HG02840 (cell line): ENCODE results near the gene NUMB.

ENCODE experiments used
- ATAC-seq: cut with Tn5 transposase; IDR thresholded peaks from one replicate; pipeline ENCODE4 v1.9.1; 2021; ENCODE audit warnings: mild to moderate bottlenecking, moderate library complexity, moderate number of reproducible peaks; ENCODE audit not compliant: unreplicated experiment, low FRiP score

Gene NUMB

DNA sequence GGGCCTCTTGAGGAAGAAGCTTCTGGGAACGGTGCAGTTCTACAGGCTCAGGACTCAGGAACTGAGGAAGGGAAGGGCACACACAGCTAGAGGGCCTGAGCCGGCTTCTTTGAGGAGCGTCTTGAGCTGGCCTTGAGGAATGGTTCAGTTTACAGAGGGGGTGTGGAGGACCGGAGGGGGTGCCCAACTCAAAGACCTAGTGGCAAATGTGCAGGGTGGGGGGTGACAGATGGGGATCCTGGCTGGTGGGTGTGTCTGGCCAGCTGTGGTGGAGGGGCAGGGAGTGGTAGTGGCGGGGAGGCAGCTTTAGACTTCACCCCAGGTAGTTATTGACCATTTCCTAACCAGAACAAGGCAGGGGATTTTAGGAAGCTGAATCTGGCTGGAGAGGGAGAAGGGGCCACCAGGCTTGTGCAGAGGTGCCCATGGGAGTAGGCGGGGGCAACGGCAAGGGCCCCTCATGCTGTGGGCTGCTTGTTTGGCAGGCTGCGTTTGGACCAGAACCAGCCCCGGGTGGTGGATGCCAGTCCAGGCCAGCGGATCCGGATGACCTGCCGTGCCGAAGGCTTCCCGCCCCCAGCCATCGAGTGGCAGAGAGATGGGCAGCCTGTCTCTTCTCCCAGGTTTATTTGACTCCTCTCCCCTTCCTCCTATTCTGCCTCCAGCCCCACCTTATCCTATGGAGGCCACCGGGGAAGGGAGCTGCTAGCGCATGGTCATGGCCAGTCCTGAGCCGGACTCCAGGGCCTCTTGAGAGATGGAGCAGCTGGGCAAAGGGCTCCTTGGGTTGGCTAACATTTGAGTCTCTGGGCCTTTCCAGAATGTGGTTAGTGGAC, 193.2 kb downstream of the NUMB start:
- ATAC-seq, result no peak

DNA sequence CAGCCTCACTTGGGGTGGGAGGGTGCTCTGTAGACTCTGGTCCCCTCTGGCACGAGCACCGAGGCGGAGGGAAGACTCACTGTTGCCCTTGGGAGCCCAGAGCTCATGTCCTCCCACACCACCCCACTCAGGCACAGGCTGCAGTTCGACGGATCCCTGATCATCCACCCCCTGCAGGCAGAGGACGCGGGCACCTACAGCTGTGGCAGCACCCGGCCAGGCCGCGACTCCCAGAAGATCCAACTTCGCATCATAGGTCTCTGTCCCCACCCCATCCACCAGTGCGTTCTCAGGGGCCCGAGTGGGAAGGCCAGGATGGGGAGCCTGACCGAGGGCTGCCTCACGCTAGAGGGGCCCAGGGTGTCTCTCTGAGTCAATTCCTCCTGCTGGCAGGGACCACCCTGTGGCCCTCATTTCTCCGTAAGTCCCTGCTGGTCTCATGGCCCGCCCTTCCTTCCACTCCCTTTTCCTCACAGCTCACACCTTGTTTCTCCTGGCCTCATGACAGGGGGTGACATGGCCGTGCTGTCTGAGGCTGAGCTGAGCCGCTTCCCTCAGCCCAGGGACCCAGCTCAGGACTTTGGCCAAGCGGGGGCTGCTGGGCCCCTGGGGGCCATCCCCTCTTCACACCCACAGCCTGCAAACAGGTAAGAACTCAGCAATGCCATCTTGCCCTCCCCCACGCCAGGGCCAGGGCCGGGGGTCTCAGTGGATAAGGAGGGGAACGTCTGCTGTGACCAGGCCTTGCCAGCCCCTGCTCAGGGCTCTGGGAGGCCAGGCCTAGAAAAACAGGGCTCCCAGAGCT, 194.1 kb downstream of the NUMB start:
- no peak for ATAC-seq

DNA sequence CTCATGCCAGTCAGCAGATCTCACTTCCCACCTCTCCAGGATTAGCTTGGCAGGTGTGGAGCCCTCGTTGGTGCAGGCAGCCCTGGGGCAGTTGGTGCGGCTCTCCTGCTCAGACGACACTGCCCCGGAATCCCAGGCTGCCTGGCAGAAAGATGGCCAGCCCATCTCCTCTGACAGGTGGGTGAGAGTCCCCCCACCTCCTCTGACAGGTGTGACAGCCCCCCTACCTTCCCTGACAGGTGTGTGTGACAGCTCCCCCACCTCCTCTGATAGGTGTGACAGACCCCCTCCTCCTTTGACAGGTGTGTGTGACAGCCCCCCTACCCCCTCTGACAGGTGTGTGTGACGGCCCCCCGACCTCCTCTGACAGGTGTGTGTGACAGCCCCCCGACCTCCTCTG, 194.7 kb downstream of the NUMB start:
- ATAC-seq, result no peak

DNA sequence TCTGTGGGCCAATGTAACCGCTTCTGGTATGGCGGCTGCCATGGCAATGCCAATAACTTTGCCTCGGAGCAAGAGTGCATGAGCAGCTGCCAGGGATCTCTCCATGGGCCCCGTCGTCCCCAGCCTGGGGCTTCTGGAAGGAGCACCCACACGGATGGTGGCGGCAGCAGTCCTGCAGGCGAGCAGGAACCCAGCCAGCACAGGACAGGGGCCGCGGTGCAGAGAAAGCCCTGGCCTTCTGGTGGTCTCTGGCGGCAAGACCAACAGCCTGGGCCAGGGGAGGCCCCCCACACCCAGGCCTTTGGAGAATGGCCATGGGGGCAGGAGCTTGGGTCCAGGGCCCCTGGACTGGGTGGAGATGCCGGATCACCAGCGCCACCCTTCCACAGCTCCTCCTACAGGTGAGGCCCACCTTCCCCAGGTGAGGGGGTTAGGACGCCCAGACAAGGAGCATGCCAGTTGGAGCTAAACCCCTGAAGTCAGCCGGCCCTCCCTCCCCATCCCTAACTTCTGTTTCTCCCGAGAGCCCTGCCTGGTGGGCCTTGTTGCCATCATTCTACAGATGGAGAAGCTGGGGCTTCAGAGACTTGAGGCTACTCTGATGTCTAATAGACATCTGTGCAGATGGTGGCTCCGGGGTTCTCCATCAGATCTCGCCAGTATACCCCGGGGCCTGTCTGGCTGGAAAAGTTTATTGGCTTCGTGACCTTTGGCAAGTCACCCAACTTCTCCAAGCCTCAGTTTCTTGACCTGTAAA, 195.7 kb downstream of the NUMB start:
- no peak for ATAC-seq

DNA sequence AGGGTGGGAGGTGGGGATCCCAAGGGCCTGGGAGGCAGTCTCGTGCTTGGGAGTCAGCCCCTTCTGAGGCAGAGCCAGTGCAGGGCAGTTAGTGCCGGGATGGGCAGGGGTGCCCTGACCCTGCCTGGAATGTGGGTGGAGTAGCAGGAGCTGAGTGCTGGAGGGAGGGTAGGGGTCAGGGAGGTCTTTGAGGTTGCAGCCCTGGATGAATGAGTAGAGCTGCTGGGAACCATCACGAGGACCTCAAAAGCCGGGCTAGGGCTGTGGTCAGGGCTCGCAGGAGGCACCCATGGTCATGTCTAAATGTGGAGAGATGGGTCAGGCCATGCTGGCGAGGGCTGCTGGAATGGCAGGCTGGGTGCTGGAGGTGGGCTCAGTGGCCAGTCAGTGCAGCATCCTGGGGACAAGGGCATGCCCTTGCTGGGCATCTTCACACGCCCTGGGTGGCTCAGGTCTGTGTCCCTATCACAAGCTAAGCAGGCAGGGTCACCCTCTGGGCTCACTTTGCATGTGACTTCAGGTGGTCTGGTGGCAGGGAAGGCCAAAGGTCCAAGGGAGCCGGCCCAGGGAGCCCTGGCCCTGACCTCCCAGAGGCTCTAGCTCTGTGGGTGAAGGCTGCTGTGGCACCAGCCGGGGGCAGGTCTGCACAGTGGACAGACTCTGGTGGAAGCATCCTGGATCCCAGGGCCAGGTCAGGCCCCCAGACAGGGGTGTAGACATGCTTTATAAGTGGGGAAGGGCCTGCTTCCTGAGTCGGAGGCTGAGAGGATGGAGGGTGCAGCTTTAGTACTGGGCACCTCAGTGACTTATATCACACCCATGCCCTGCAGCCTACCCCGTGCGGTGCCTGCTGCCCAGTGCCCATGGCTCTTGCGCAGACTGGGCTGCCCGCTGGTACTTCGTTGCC, 196.6 kb downstream of the NUMB start:
- no peak for ATAC-seq

DNA sequence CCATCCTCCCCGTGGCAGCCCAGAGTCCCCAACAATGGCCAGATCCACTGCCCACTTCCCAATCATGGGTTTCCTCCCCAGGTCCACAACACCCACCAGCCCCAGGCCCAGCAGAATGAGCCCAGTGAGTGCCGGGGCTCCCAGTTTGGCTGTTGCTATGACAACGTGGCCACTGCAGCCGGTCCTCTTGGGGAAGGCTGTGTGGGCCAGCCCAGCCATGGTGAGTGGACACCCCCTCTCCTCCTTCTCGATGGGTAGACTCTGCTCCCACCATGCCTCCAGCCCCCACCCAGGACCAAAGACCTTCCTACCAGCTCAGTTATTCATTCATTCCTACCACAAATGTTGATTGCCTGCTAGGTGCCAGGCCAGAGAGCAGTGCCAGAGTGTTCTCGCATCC, 197.3 kb downstream of the NUMB start:
- ATAC-seq, result no peak

DNA sequence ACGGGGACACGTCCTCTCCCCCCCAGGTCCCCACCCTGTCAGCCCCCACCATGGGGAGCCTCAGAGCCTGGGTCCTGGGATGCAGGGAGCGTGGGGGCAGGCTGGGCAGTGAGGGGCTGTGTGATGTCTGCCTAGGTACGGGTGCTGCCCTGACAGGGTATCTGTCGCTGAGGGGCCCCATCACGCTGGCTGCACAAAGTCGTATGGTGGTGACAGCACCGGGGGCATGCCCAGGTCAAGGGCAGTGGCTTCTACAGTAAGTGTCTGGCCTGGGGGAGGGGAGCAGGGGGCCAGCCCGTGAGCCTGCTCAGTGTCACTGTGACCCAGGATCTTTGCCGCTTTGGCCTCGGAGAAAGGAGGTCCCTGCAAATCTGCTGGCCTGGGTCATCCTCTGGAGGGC, 197.8 kb downstream of the NUMB start:
- no peak for ATAC-seq

DNA sequence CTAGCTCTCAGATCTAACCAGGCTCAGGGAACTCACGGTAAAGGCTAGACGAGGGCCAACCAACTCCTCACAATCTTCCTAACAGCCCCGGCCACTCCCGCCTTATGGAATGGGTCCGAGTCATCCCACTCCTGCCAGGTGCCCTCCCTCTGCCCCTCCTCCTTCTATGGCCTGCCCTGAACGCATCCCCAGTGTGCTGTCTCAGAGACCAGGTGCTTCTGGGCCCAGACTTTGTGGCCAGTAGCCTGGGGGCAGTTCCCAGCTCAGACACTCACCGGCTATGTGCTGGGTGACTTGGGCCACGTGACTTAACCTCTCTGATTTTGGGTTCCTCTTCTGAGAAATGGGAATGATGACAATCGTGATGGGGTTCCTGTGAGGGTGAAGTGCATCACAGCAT, 198.5 kb downstream of the NUMB start:
- ATAC-seq, result no peak

DNA sequence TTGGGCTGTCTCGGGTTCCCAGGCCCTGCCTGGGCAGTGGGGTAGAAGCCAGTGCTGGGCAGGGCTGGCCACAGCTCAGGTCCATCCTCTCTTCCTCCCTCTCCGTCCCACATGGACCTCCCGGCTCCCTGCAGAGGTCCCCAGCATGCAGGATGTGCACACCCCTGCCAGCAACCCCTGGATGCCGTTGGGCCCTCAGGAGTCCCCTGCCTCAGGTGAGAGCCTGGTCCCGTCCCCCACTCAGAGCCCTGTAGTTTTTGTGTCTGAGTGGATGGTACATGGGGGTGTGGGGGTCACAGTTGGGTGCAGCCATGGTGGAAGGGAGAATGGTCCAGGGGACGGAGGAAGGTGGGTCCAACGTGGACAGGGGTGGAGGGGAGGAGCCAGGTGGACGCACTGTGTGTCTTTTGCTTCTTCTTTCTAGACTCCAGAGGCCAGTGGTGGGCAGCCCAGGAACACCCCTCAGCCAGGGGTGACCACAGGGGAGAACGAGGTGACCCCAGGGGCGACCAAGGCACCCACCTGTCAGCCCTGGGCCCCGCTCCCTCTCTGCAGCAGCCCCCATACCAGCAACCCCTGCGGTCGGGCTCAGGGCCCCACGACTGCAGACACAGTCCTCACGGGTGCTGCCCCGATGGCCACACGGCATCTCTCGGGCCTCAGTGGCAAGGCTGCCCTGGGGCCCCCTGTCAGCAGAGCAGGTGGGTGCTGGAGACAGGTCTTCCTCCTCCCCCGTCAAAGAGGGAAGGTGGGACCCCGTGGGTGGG, 199.3 kb downstream of the NUMB start:
- no peak for ATAC-seq

DNA sequence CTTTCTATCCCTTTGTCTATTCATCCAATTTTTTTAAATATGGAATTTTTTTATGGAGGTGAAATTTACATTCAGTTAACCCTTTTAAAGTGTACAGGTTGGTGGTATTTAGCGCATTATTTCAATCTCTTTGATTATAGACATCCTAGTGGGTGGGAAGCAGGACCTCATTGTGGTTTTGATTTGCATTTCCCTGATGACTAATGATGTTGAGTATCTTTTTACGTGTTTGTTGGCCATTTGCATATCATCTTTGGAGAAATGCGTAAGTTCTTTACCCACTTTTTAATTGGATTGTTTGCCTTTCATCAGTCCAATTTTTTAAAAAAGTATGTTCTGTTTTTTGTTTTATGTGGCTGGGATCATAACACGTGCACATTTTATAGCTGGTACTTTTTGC, 200.3 kb downstream of the NUMB start:
- no peak for ATAC-seq

DNA sequence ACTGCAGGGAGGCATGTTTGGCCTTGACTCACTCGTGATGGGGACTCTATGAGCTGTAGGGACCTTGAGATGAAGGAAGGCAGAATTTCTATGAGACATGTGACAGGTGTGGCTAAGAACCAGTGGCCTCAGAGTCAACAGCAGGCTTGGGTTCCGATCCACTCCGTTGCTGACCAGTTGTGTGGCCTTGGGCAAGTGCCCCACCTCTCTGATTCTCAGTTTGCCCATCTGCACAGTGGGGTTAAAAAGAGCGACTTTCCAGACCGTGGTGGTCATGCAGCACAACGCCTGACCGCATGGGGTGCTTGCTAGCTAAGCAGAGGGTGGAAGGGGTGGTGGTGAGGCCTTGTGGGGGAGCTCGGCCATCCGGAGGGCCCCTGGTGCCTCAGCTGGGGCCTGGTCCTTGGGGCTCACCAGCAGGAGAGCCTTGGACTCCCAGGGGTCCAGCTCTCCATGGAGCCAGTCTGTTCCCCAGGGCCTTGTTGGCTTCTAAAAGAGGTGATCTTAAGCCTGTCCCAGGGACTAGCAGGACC, 202.6 kb downstream of the NUMB start:
- no peak for ATAC-seq

DNA sequence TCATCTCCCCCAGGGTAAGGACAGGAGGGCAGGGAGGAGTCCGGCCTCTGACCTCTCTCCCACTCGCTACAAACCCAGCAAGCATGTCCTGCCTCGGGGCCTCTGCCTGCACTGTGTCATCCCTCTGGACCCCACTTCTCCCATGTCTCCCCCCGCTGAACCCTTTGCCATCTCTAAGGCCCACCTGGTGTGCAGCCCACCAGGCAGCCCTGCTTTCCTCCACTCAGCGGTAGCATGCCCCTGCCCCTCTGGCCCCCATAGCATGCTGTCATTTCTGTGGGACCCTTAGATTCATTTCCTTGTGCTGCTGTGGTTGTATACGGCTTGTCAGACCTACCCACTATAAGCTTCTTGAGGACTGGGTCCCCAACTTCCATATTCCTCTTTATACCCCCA, 203.3 kb downstream of the NUMB start:
- no peak for ATAC-seq

DNA sequence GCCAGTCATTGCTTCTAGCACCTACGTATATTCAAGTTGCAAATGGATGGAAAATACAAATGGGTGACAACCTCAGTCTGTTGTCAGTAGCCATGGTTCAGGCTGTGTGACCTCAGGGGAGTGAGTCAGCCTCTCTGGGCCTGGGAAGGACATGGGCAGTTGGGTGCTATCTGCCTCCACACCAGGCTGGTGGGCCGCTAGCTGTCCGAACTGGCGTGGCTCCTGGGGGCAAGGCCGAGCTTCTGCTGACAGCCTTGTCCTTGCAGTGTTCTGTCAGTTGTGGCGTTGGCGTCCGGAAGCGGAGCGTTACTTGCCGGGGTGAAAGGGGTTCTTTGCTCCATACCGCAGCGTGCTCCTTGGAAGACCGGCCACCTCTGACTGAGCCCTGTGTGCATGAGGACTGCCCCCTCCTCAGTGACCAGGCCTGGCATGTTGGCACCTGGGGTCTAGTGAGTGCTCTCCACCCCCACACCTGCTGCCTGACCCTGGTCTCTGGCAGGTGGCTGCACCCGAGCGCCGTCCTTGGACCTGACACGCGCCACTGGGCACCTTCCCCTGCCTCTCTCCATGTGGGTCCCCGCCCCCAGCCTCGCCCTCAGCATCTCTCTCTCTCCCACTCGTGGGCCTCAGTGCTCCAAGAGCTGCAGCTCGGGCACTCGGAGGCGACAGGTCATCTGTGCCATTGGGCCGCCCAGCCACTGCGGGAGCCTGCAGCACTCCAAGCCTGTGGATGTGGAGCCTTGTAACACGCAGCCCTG, 203.9 kb downstream of the NUMB start:
- no peak for ATAC-seq

DNA sequence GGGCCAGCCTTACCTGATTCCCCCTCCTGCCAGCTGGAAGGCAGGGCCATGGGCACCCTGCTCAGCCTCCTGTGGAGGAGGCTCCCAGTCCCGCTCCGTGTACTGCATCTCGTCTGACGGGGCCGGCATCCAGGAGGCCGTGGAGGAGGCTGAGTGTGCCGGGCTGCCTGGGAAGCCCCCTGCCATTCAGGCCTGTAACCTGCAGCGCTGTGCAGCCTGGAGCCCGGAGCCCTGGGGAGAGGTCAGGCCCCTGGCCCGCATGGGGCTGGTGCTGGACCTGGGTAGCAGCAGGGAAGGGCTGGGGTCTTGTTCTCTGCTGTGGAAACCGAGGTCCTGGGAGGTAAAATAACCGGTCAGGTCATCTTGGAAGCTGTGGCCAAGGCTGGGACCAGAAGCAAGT, 204.6 kb downstream of the NUMB start:
- ATAC-seq, result no peak

DNA sequence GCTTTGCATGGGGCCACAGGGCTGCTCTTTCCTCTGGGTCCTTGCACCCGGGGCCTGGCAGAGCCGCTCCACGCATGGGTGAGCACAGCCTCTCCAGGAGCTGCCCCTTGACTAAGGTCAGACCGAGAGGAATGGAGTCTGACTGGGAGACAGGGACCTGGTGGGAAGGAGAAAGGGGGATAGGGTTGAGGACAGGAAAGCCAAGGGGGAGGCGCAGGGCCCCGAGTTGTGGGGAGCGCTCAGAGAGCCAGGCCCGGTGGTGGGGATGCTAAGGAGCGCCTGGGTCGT, 205.1 kb downstream of the NUMB start:
- ATAC-seq, result no peak

DNA sequence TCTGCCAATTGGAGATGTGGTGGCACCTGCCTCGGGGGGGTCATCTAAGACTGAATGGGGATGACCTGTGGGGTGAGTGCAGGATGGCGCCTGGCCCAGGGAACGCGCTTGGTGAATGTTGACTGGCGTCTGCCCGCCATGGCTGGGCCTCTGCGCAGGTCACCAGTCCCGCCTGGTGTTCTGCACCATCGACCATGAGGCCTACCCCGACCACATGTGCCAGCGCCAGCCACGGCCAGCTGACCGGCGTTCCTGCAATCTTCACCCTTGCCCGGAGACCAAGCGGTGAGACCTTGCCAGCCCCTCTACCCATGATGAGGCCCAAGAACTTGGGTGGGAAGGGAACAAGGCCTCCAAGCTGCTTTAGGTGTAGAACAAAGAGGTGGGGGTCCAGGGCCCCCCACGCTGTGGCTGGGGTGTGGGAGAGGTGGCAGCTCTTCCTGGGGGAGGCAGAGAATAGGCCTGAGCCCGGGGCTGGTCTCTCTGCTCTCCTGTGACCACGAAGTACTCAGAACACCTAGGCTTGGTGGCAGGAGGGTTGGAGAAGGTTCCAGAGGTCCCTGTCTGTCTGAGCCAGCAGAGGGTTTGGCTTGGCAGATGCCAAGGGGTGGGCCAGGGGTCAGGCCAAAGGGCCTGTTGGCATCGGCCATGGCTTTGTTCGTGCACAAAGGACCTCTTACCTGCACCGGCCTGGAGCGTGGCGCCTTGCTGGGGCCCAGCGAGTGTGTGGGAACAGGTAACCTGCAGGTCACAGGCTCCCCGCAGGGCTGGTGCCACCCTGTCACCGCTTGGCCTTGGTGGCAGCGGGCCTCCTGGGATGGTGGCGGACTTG, 205.6 kb downstream of the NUMB start:
- no peak for ATAC-seq

DNA sequence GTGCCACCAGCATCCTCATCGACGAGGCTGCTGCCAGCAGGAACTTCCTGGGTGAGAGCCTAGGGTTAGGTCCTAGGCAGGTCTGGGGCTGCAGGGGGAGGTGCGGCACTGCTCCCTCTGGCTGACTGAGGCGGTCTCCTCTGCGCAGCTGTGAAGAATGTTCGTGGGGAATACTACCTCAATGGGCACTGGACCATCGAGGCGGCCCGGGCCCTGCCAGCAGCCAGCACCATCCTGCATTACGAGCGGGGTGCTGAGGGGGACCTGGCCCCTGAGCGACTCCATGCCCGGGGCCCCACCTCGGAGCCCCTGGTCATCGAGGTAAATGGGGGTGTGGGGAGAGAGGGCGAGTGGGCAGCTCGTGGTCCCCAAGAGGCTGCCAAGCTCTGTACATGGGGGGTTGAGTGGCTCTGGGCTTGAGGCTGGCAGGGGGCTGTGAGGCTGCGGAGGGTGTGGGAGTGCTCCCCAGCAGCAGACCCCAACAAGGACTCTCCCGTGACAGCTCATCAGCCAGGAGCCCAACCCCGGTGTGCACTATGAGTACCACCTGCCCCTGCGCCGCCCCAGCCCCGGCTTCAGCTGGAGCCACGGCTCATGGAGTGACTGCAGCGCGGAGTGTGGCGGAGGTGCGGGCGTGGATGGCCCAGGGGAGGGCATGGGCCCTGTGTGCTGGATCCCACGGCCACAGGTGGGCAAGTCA, 206.7 kb downstream of the NUMB start:
- no peak for ATAC-seq
